Testis (tissue), 3 donors: ENCODE results near the gene HRH3. TPM values are rescaled to one million over a fixed set of nuclear protein-coding genes. Genes with fewer than 3 reads are reported as not detected.

Experiments used
- DNase-seq: peaks from one replicate; pipeline ENCODE4 v3.0.0-alpha.2; 2019
- H3K27ac ChIP-seq, 2 donors: fragments of 200-600 bp; sonication (generic); one replicate each; pipeline ENCODE4 v1.5.1; 2019
- H3K27me3 ChIP-seq: fragments of 200-600 bp; sonication (generic); one replicate; pipeline ENCODE4 v1.5.1; 2019
- H3K36me3 ChIP-seq: fragments of 200-600 bp; sonication (generic); one replicate; pipeline ENCODE4 v1.5.1; 2017; ENCODE audit warnings: low read depth; ENCODE audit errors: missing control alignments
- H3K4me1 ChIP-seq: fragments of 200-600 bp; sonication (generic); one replicate; pipeline ENCODE4 v1.5.1; 2019
- H3K4me3 ChIP-seq, 2 donors: fragments of 200-600 bp; sonication (generic); one replicate each; pipeline ENCODE4 v1.5.1; 2017 to 2019
- H3K9me3 ChIP-seq: fragments of 200-600 bp; sonication (generic); one replicate; pipeline ENCODE4 v1.5.1; 2017
- CTCF ChIP-seq, 3 experiments: fragments of 450-650 bp in 2 of 3; fragments of 200-600 bp in 1 of 3; sonication (generic) in 1 of 3; IDR thresholded peaks; one replicate each; pipeline ENCODE4 v1.5.1; 2016 to 2019; ENCODE audit warnings: antibody characterized with exemption in 3 of 3, mild to moderate bottlenecking in 2 of 3, moderate library complexity in 1 of 3
- POLR2A ChIP-seq: fragments of 450-650 bp; IDR thresholded peaks from one replicate; pipeline ENCODE4 v1.6.1; 2017; ENCODE audit warnings: antibody characterized with exemption, mild to moderate bottlenecking, moderate library complexity
- WGBS, 2 donors: methylation state at CpG; one replicate each; pipeline ENCODE4 v1.1.5; 2018; 5-methylcytosine and 5-hydroxymethylcytosine counted together
- intact Hi-C: fragments of 100-400 bp; cut with DNase I; formaldehyde crosslinking; loops from one replicate; pipeline ENCODE4 v1.15.1; 2023; ENCODE audit warnings: low total_unique reads
- polyA plus RNA-seq: library from polyadenylated mRNA; stranded (reverse); fragments of 350-450 nt; fragmentation: Illumina TruSeq; extraction: RNeasy Lipid Tissue Mini Kit (QIAGEN cat#74804); gene quantifications from one replicate; pipeline ENCODE4 v1.2.3, GENCODE V29; 2014; ENCODE audit warnings: low read depth, low replicate concordance; ENCODE audit not compliant: insufficient read depth
- total RNA-seq, 2 donors: library from RNA; depleted of rRNA; stranded (reverse); fragments of >200 nt; gene quantifications; one replicate each; pipeline ENCODE4 v1.2.3, GENCODE V29; 2016

The HRH3 gene
- total and polyA plus RNA-seq, 3 donors from 2014 or later, result 0.67 to 2.5 (median 1.1) TPM

- intact Hi-C loops, result no loop called here
- DNase-seq, result no peak
- no peak overlapping the region for H3K27ac ChIP-seq
- WGBS, 2 donors, result 40 to 63% methylated on average over 4 to 8 of the region's 10 CpGs
- no peak overlapping the region for H3K4me3 ChIP-seq
- H3K27me3 ChIP-seq, result no peaks in the 10 kb centered on the region
- no peaks in the 10 kb centered on the region for H3K9me3 ChIP-seq
- no peaks in the 10 kb centered on the region for H3K4me1 ChIP-seq
- no peaks in the 10 kb centered on the region for H3K36me3 ChIP-seq
- TF ChIP-seq CTCF (IDR thresholded peaks at IDR 0.05) (no peak), POLR2A (no peak)
These were observed 7.5 kb upstream of the HRH3 start for GRCh38 chr20:62227591-62227976.

- H3K4me3 ChIP-seq, result no peak overlapping the region
- H3K27me3 ChIP-seq, result no peaks in the 10 kb centered on the region
- 66% methylated on average over 18 to 24 of the region's 24 CpGs for WGBS, 2 donors
These were observed 6.9 kb upstream of the HRH3 start for GRCh38 chr20:62226707-62227590.

GRCh38 chr20:62225820-62226635 is 6.0 kb upstream of the HRH3 start:
- 85 to 90% methylated on average over 11 to 17 of the region's 17 CpGs for WGBS, 2 donors
- TF ChIP-seq POLR2A (no peak), CTCF (IDR thresholded peaks at IDR 0.05) (no peak)
- Histone ChIP-seq H3K36me3 (no peaks in the 10 kb centered on the region), H3K9me3 (no peaks in the 10 kb centered on the region), H3K4me3 (no peak overlapping the region), H3K4me1 (peaks cover 1% of the 10 kb centered on the region), H3K27ac (no peak overlapping the region), H3K27me3 (no peaks in the 10 kb centered on the region)
- intact Hi-C loops, result no loop called here
- DNase-seq, result no peak

More at GRCh38 chr20:62226707-62227590, 6.9 kb upstream of the HRH3 start:
- Histone ChIP-seq H3K36me3 (no peaks in the 10 kb centered on the region), H3K27ac (no peak overlapping the region), H3K4me1 (no peaks in the 10 kb centered on the region), H3K9me3 (no peaks in the 10 kb centered on the region)
- DNase-seq, result no peak
- TF ChIP-seq CTCF (IDR thresholded peaks at IDR 0.05), result no peak
- TF ChIP-seq POLR2A, result no peak
- intact Hi-C loops, result no loop called here

GRCh38 chr20:62225026-62225425 is 4.9 kb upstream of the HRH3 start:
- no peaks in the 10 kb centered on the region for H3K27me3 ChIP-seq
- H3K27ac ChIP-seq, result no peak overlapping the region
- intact Hi-C loops, result no loop called here
- WGBS, 2 donors, result 93 to 98% methylated on average over 10 to 13 of the region's 13 CpGs
- no peaks in the 10 kb centered on the region for H3K36me3 ChIP-seq
- peaks cover 7% of the 10 kb centered on the region for H3K4me1 ChIP-seq
- H3K4me3 ChIP-seq, result no peak overlapping the region
- no peaks in the 10 kb centered on the region for H3K9me3 ChIP-seq
- TF ChIP-seq CTCF (IDR thresholded peaks at IDR 0.05) (no peak), POLR2A (no peak)
- DNase-seq, result no peak
